ENCODE results near the gene EFCAB6. TPM values are rescaled to one million over a fixed set of nuclear protein-coding genes. Genes with fewer than 3 reads are reported as not detected.

Gene EFCAB6
- total RNA-seq, 1 experiment from 2014 or later: 2.5 TPM

GRCh38 chr22:43566561-43567332 lies 245.4 kb downstream of the EFCAB6 start:
- Histone ChIP-seq H3K9me2 (ENCODE audit: insufficient read depth) (no peaks in the 10 kb centered on the region), H3K27ac (no peak overlapping the region), H3K79me2 (ENCODE audit: low read depth) (no peaks in the 10 kb centered on the region), H2AFZ (no peak overlapping the region), H3F3A (ENCODE audit: insufficient read depth, low read depth) (no peaks in the 10 kb centered on the region), H3K36me3 (ENCODE audit: low read depth) (no peaks in the 10 kb centered on the region), H4K20me1 (ENCODE audit: insufficient read depth) (no peaks in the 10 kb centered on the region), H3K4me3 (no peak overlapping the region), H3K9me3 (ENCODE audit: insufficient read depth, low read depth) (no peaks in the 10 kb centered on the region), H3K27me3 (ENCODE audit: insufficient read depth, low read depth) (peaks cover 77% of the 10 kb centered on the region), H3K4me2 (no peak overlapping the region), H3K4me1 (replicated peaks; ENCODE audit: insufficient read depth) (no peaks in the 10 kb centered on the region)
- no peak for DNase-seq
- CTCF ChIA-PET: no interaction called here
- TF ChIP-seq EZH2 (IDR thresholded peaks at IDR 0.05; ENCODE audit: low read depth): no peak
- no peak for TF ChIP-seq CTCF (conservative IDR thresholded peaks at IDR 0.05)
- no TSS peak for BruUV-seq (replicated peaks)
- POLR2A ChIA-PET (ENCODE audit: unreplicated experiment): no interaction called here
- intact Hi-C loops (cut with micrococcal nuclease; ENCODE audit: unreplicated experiment): no loop called here

GRCh38 chr22:43566021-43566420 lies 246.1 kb downstream of the EFCAB6 start:
- no peaks in the 10 kb centered on the region for H3K9me3 ChIP-seq (ENCODE audit: insufficient read depth, low read depth)
- no peak for DNase-seq
- CTCF ChIA-PET: no interaction called here
- no peaks in the 10 kb centered on the region for H4K20me1 ChIP-seq (ENCODE audit: insufficient read depth)
- H3F3A ChIP-seq (ENCODE audit: insufficient read depth, low read depth): no peaks in the 10 kb centered on the region
- intact Hi-C loops (cut with micrococcal nuclease; ENCODE audit: unreplicated experiment): no loop called here
- TF ChIP-seq EZH2 (IDR thresholded peaks at IDR 0.05; ENCODE audit: low read depth): no peak
- TF ChIP-seq CTCF (conservative IDR thresholded peaks at IDR 0.05): no peak
- no peak overlapping the region for H3K4me3 ChIP-seq
- H3K27me3 ChIP-seq (ENCODE audit: insufficient read depth, low read depth): peaks cover 77% of the 10 kb centered on the region
- H2AFZ ChIP-seq: no peak overlapping the region
- no peaks in the 10 kb centered on the region for H3K4me1 ChIP-seq (replicated peaks; ENCODE audit: insufficient read depth)
- no peaks in the 10 kb centered on the region for H3K79me2 ChIP-seq (ENCODE audit: low read depth)
- no peaks in the 10 kb centered on the region for H3K9me2 ChIP-seq (ENCODE audit: insufficient read depth)
- no peak overlapping the region for H3K4me2 ChIP-seq
- no TSS peak for BruUV-seq (replicated peaks)
- no peaks in the 10 kb centered on the region for H3K36me3 ChIP-seq (ENCODE audit: low read depth)
- H3K27ac ChIP-seq: no peak overlapping the region
- POLR2A ChIA-PET (ENCODE audit: unreplicated experiment): no interaction called here

GRCh38 chr22:43564859-43565258 lies 247.2 kb downstream of the EFCAB6 start:
- POLR2A ChIA-PET (ENCODE audit: unreplicated experiment): interaction anchor here (0.7 kb wide), 1 partner anchor 40 kb away, joined by 4 read pairs; no protein-coding TSS in a partner anchor

More at GRCh38 chr22:43564859-43565258, 247.2 kb downstream of the EFCAB6 start:
- Histone ChIP-seq H3F3A (ENCODE audit: insufficient read depth, low read depth) (no peaks in the 10 kb centered on the region), H3K9me2 (ENCODE audit: insufficient read depth) (no peaks in the 10 kb centered on the region), H2AFZ (no peak overlapping the region), H4K20me1 (ENCODE audit: insufficient read depth) (no peaks in the 10 kb centered on the region), H3K27me3 (ENCODE audit: insufficient read depth, low read depth) (peaks cover 71% of the 10 kb centered on the region), H3K4me2 (no peak overlapping the region), H3K4me3 (no peak overlapping the region), H3K27ac (no peak overlapping the region), H3K36me3 (ENCODE audit: low read depth) (no peaks in the 10 kb centered on the region), H3K79me2 (ENCODE audit: low read depth) (no peaks in the 10 kb centered on the region), H3K9me3 (ENCODE audit: insufficient read depth, low read depth) (no peaks in the 10 kb centered on the region), H3K4me1 (replicated peaks; ENCODE audit: insufficient read depth) (no peaks in the 10 kb centered on the region)
- CTCF ChIA-PET: no interaction called here
- BruUV-seq (replicated peaks): no TSS peak
- no peak for DNase-seq
- intact Hi-C loops (cut with micrococcal nuclease; ENCODE audit: unreplicated experiment): no loop called here
- TF ChIP-seq EZH2 (IDR thresholded peaks at IDR 0.05; ENCODE audit: low read depth): no peak
- no peak for TF ChIP-seq CTCF (conservative IDR thresholded peaks at IDR 0.05)

All from PC-9 (cell line).